ENCODE measurements around the gene ZNF485.

The ZNF485 gene

DNA sequence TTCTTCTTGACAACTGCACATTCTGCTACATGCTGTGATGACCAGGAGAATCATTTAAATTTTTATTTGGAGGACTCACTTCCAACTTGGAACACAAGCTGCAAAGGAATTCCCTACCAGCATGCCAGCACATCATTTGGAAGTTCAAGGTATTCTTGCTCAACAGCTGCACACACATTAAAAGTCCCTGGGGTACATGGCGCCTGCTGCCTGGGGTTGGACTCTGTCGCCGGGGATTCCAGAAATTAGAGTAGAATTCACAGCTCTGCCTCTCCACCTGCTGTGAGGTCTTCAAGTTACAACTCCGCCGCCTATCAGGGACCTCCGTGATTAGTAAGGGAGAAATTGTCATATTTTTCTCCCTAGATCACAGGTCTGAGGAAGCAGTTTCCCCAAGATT is 41.3 kb downstream of the ZNF485 start:
- peak overlapping the region; percentile 92 for H3K4me2 ChIP-seq (ENCODE audit: low read depth, low read length, poor library complexity, severe bottlenecking)
- peaks cover 6% of the 10 kb centered on the region for H3K4me1 ChIP-seq (ENCODE audit: insufficient read depth, low read length, poor library complexity, severe bottlenecking)
- peak overlapping the region; percentile 80 for H3K4me3 ChIP-seq (ENCODE audit: low read length, poor library complexity, severe bottlenecking)
- no peaks in the 10 kb centered on the region for H3K9me2 ChIP-seq (replicated peaks; ENCODE audit: low read depth, low read length)
- H2AFZ ChIP-seq (ENCODE audit: low read length): no peak overlapping the region
- peaks cover 22% of the 10 kb centered on the region; the same call in 1 of the 2 replicates for H3K36me3 ChIP-seq (ENCODE audit: insufficient read depth, low read length)
- peaks cover 11% of the 10 kb centered on the region; the same call in 1 of the 2 replicates for H3K79me2 ChIP-seq (ENCODE audit: insufficient read depth, low read length)
- no peaks in the 10 kb centered on the region for H4K20me1 ChIP-seq (ENCODE audit: insufficient read depth, low read length, poor library complexity, severe bottlenecking)
- TF ChIP-seq EZH2phosphoT487 (IDR thresholded peaks at IDR 0.05; ENCODE audit: borderline replicate concordance) (no peak), CTCF (conservative IDR thresholded peaks at IDR 0.05; ENCODE audit: low read length) (no peak)
- peak overlapping the region; percentile 88 for H3K9ac ChIP-seq (ENCODE audit: low read depth, low read length, poor library complexity, severe bottlenecking)
- H3K9me3 ChIP-seq (ENCODE audit: insufficient read depth, low read depth, low read length): peaks cover 31% of the 10 kb centered on the region; the same call in 1 of the 2 replicates
- H3F3A ChIP-seq (ENCODE audit: low read depth): no peaks in the 10 kb centered on the region
- H3K27me3 ChIP-seq (ENCODE audit: insufficient read depth, low read length, poor library complexity, severe bottlenecking): no peaks in the 10 kb centered on the region

GRCh38 chr10:43648095-43648397 is 41.8 kb downstream of the ZNF485 start:
- Histone ChIP-seq H2AFZ (ENCODE audit: low read length) (peak overlapping the region; percentile 90), H3K4me2 (ENCODE audit: low read depth, low read length, poor library complexity, severe bottlenecking) (peak overlapping the region; percentile 92), H3K27me3 (ENCODE audit: insufficient read depth, low read length, poor library complexity, severe bottlenecking) (no peaks in the 10 kb centered on the region), H4K20me1 (ENCODE audit: insufficient read depth, low read length, poor library complexity, severe bottlenecking) (no peaks in the 10 kb centered on the region), H3K79me2 (ENCODE audit: insufficient read depth, low read length) (peaks cover 11% of the 10 kb centered on the region; the same call in 1 of the 2 replicates), H3K4me1 (ENCODE audit: insufficient read depth, low read length, poor library complexity, severe bottlenecking) (peaks cover 6% of the 10 kb centered on the region), H3K36me3 (ENCODE audit: insufficient read depth, low read length) (peaks cover 22% of the 10 kb centered on the region; the same call in 1 of the 2 replicates), H3K4me3 (ENCODE audit: low read length, poor library complexity, severe bottlenecking) (peak overlapping the region; percentile 80), H3K9me3 (ENCODE audit: insufficient read depth, low read depth, low read length) (peaks cover 29% of the 10 kb centered on the region; the same call in 1 of the 2 replicates), H3F3A (ENCODE audit: low read depth) (no peaks in the 10 kb centered on the region), H3K9me2 (replicated peaks; ENCODE audit: low read depth, low read length) (no peaks in the 10 kb centered on the region), H3K9ac (ENCODE audit: low read depth, low read length, poor library complexity, severe bottlenecking) (peak overlapping the region; percentile 88)
- TF ChIP-seq CTCF (conservative IDR thresholded peaks at IDR 0.05; ENCODE audit: low read length) (no peak), EZH2phosphoT487 (IDR thresholded peaks at IDR 0.05; ENCODE audit: borderline replicate concordance) (no peak)

GRCh38 chr10:43648398-43649184 is 42.4 kb downstream of the ZNF485 start, which contains the start of gene ZNF32:
Gene ZNF32 (minus strand): TSS chr10:43648881. CDS start chr10:43646133, 2,748 bp downstream.
- TF ChIP-seq EZH2phosphoT487 (IDR thresholded peaks at IDR 0.05; ENCODE audit: borderline replicate concordance): no peak
- TF ChIP-seq CTCF (conservative IDR thresholded peaks at IDR 0.05; ENCODE audit: low read length): no peak
- Histone ChIP-seq H3F3A (ENCODE audit: low read depth) (no peaks in the 10 kb centered on the region), H3K27me3 (ENCODE audit: insufficient read depth, low read length, poor library complexity, severe bottlenecking) (no peaks in the 10 kb centered on the region), H3K36me3 (ENCODE audit: insufficient read depth, low read length) (peaks cover 22% of the 10 kb centered on the region; the same call in 1 of the 2 replicates), H3K4me3 (ENCODE audit: low read length, poor library complexity, severe bottlenecking) (peak within 1 kb of the TSS; percentile 80), H2AFZ (ENCODE audit: low read length) (peak within 1 kb of the TSS; percentile 98), H4K20me1 (ENCODE audit: insufficient read depth, low read length, poor library complexity, severe bottlenecking) (no peaks in the 10 kb centered on the region), H3K9ac (ENCODE audit: low read depth, low read length, poor library complexity, severe bottlenecking) (peak within 1 kb of the TSS; percentile 88), H3K4me1 (ENCODE audit: insufficient read depth, low read length, poor library complexity, severe bottlenecking) (peaks cover 10% of the 10 kb centered on the region), H3K79me2 (ENCODE audit: insufficient read depth, low read length) (peaks cover 11% of the 10 kb centered on the region; the same call in 1 of the 2 replicates), H3K9me2 (replicated peaks; ENCODE audit: low read depth, low read length) (no peaks in the 10 kb centered on the region), H3K4me2 (ENCODE audit: low read depth, low read length, poor library complexity, severe bottlenecking) (peak within 1 kb of the TSS; percentile 92), H3K9me3 (ENCODE audit: insufficient read depth, low read depth, low read length) (peaks cover 24% of the 10 kb centered on the region; the same call in 1 of the 2 replicates)
